ENCODE data around the gene AP2A2.

The AP2A2 gene

DNA sequence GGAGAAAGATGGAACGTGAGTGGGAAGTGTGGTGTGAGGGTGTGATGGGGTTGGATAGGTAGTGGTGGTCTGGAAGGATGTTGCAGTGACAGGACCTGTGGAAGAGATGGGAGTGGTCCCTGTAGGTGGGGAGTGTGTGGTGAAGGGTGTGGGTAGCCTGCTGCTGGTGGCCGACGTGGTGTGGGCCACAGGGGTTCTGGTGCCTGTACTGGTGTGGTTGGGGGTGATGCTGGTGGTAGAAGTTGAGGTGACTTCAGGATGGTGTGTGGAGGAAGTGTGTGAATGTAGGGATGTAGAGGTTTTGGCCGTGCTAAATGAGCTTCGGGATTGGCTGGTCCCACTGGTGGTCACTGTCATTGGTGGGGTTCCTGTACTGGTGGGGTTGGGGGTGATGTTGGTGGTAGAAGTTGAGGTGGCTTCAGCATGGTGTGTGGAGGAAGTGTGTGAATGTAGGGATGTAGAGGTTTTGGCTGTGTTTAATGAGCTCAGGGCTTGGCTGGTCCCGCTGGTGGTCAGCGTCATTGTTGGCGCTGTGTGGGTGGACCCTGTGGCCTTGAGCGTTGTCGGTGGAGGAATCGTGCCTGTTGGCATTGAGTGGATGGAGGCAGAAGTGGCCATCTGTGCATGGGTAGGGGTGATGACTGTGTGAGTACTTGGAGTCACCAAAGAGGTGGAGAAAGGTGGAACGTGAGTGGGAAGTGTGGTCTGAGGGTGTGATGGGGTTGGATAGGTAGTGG is 91.8 kb downstream of the AP2A2 start:
- DNase-seq = peak; percentile 66

DNA sequence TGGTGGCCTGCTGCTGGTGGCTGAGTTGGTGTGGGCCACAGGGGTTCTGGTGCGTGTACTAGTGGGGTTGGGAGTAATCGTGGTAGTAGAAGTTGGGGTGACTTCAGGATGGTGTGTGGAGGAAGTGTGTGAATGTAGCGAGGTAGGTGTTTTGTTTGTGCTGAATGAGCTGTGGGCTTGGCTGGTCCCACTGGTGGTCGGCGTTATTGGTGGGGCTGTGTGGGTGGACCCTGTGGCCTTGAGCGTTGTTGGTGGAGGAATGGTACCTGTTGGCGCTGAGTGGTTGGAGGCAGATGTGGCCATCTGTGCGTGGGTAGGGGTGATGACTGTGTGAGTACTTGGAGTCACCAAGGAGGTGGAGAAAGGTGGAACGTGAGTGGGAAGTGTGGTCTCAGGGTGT is 92.4 kb downstream of the AP2A2 start:
- no peak for DNase-seq

DNA sequence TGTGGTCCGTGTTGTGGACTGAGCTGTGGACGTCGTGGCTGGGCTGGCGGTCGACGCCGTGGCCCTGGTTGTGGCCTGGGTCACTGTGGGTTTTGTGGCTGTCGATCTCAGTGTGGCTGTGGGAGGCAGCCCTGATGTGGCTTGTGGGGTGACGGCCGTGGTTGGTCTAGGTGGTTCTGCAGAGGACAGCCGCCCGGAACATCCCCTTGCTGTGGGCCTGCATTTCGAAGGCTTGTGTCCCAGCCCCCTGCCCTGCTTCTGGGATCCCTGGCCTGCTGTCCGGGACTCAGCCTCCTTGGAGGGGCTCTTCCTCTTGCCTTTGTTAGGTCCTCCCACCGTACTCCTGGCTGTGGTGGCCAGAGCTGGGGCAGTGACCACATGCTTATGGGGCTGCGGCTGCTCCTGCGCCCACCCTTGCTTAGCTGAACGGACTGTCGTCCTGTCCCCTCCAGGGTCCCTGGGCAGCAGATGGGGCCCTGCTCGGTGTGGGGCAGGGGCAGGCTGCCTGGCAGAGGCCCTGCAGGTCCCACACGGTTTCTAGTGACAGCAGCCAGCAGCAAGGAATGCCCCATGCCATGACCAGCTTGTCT is 93.7 kb downstream of the AP2A2 start:
- no peak for DNase-seq

DNA sequence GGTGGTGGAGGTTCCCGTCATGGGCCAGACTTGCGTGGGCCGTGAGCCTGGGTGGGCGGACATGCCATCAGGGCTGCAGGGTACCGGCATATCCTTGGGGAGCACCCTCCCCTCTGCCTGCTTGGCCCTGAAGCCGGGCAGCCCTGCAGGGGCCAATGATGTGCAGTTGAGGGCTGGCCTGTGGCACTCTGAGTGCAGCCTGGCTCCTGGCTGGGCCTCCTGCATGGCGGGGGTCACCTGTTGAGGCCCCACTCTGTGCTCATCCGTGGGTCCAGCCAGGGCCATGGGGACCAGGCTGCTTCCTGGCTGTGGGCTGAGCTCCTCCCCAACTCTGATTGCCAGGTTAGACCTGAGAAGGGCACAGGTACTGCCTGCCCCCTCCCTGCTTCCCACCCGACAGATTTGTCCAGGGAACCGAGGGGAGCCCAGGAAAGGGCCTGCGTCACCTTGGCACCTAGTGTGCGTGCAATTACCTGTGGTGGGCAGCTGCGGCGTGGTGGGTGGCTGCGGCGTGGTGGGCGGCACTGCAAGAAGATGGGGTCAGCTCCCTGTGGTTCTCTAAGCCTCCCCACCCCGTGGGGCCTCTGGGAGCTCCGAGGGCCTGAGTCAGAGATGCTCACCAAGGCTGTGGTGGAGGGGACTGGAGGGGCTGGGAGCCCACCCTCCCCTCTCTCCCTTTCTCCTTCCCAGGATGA is 94.7 kb downstream of the AP2A2 start:
- no peak for DNase-seq

DNA sequence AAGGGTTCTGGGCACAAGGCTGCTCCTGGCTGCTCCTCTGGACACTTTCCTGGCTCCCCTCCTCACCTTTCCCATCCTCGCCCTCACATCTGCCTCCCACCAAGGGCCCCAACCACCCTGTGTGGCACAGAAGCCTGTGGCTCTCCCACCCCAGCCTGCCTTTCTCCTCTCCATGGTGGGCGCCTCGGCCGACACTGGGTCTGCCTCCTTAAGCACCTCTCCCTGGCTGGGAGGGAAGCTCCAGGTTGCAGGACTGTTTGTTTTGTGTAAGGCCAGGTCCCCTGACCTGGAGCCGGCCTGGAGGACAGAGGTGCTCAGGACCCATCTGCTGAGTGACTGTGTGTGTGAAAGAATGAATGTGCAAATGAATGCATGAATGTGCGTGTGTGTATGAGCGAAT is 96.7 kb downstream of the AP2A2 start:
- DNase-seq = no peak

DNA sequence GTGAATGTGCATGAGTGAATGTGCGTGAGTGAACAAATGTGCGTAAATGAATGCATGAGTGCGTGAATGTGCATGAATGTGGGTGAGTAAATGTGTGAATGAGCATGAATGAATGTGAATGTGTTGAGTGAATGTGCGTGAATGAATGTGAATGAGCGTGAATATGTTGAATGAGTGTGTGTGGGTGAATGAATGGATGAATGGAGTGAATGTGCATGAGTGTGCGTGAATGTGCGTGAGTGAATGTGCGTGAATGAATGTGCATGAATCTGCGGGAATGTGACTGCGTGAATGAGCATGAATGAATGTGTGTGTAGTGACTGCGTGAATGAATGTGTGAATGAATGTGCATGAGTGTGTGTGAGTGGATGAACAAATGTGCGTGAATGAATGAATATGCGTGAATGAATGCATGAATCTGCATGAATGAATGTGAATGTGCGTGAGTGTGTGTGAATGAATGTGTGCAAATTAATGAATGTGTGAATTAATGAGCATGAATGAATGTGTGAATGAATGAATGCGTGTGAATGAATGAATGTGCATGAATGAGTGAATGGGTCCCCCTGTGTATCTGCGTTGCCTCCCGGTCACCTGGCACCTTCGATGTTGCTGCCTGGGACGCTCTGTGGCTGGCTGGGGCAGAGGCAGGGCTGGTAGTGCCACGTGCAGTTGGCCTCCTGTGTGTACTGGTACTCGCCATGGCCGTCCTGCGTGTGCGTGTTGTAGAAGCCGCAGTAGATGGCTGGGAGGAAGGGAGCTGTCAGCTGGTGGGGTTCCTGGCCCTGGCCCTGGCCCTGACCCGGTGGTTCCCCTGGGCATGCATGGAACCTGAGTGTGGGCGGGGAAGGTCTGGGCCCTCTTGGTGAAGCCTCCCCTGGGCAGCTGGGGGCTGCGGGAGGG is 97.5 kb downstream of the AP2A2 start:
- no peak for DNase-seq

DNA sequence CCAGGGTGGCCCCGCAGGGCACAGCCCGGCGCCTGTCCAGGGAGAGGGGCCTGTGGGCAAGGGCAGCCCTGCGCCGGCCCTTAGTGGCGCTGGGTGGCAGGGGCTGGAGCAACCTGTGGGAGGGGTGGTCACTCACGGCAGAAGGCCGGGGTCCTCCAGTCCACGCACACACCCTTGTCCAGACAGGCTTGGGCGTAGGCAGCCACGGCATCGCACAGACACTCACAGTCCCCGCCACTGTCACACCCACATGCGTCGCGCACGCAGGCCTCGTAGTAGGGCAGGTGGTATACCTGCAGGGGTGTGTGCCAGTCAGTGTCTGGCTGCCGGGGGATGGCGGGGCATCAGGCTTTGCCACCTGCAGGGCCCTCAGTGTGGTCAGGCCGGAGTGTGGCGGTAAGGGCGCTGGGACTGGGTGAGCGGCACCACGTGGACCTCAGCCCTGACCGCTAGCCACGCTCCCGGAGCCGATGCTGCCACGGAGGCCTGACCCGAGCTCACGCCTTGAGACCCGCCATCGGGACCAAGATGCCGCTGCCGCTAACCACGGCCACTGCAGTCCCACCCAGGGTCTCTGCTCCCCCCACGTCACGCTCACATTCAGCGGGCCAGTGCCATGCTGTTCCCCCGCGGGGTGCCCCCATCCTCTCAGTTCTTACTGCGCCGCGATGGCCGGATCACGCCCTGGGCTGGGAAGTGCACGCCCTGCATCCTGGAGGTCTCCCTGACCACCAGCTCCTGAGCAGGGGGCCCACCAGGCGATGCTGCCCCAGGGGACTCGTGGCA is 98.3 kb downstream of the AP2A2 start:
- DNase-seq = no peak

DNA sequence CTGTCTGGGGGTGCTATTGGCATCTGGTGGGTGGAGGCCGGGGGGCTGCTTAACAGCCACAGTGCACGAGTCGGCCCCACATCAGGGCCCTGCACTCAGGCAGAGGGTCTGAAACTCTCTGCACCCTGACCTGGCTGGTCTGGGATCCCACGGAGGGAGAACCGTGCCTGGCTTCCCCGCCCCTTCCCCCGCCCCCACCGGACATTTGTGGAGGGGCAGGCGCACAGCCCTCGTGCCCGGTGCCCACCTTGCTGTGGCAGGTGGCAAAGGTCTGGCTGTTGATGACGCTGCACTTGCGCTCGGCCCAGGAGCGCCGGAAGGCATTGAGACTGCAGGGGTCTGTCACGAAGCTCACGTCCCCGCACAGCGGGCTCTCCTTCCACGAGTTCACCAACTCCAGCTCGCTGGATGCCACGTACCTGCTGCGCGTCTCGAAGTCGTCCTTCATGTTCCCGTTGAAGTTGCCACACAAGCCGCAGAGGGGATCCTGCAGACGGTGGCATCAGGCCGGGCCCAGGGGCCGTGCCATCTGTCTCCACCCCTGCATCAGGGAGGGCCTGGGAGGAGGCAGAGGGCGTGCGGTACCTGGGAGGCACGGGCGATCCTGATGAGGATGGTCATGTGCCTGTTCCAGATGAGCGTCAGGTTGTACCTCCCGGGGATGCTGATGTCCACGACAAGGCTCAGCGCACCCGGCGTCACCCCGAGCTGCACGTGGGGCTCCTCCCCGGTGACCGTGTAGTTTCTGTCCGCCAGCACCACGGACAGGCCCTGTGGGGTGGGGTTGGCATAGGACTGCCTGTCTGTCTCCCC is 99.1 kb downstream of the AP2A2 start:
- no peak for DNase-seq

DNA sequence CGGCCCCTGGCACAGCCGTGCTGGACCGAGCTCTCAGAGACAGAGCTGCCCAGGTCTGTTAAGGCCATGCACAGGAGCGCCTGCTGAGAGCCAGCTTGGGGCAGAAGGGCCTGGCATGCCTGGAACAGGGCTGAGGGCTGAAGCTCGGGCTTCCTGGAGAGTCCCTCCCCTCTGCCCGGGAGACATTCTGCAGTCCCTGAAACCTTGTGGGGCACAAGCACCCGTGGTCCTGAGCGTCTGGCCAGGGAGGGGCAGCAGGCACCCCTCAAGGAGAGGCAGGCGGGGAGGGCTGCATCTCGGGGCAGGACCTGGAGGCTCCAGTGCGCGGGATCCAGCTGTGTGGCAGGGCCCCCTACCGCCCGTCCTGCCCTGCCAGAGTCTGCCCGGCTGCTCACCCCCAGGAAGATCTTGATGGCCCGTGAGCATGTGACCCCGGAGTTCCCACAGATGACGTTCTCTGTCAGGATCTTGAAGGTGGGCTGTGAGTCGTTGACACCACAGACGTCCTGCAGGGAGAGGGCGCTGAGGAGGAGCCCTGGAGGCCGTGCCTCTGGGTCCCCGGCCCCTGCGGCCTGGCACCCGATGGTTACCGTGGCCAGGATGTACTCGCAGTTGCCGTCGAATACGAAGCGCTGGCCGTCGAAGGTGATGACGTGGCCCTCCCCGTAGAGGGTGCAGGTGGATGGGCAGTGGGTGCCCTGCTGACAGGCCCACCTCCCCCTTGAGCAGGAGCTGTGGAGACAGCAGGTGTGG is 99.9 kb downstream of the AP2A2 start:
- no peak for DNase-seq

DNA sequence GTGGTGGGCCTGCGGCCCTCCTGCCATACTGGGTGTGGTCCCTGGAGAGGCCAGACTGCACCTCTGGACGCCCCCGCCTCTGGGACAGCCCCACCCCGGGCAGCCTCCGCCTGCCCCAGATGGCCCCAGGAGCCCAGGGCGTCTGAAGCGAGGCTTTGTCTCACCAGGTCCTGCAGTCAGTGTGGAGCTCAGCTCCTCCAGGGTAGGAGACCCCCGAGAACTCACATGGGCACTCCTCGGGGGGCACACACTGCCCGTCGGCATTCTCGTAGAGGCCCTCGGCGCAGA is 100.4 kb downstream of the AP2A2 start:
- DNase-seq = no peak

DNA sequence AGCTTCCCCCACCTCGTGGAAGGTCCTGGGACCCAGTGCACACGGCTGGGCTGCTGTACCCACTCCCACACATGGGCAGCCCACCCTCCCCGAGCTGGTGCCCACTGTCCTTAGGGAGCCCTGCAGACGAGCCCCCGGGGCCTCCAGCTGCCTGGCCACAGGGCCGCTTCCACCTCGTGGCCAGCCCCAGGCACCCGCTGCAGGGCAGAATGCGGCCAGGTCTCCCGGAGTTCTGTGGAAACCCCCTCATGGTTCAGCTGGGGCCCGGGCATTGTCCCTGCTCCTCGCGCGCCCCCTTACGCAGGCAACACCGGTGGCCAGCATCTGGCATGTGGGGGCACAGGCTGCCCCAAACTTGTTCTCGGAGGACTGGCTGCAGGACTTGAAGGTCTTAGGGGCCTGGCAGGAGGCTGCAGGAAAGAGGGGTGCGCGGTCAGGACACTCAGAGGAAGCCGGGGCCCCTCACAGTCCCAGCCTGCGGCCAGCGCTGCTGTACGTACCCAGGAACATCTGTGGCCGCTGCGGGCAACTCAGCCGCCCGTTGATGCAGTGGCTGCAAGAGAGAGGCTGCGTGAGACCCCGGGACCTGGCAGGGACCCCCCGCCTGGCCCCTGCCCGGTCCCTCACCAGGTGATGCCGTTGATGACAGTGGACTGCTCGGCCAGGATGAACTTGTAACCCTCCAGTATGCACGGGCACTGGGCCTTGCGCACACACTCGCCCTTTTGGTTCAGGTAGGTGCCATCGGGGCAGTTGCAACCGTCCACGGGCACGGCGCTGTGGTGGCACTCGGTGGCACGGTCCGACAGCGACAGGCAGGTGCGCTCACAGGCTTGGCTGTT is 101.2 kb downstream of the AP2A2 start:
- no peak for DNase-seq

DNA sequence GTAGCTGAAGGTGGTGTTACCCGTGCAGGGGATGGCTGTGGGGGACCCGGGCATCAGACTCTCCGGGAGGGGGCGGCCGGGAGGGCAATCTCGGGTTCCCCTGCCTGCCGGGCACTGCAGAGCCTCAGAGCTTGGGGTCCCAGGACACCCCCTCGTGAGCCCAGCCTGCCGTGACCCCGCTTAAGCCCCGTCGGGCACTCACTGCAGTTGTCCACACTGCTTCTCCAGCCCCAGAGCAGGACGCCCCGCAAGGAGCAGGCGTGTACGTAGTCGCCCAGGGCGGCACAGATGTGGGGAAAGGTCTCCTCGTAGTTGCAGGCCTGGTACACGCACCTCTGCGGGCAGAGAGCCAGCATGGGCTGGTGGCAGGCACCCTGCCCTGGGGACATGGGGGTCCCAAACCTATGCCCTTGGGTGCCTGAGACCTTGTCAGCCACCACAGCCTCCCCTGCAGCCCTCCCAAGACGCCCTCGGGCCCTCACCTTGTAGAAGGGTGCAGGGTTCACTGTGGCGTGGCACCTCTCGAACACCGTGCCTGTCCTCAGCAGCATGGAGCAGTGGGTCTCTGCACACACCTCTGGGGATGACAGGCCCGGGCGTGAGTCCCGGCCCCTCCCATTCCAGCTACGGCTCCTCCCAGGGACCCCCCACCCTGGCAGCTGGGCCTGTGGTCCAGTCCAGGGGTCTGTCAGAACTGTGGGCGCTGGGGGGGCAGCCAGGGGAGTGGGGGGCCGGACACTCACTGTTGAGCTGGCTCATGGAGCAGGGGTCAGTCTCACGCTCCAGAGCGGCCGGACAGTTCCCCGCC is 102.0 kb downstream of the AP2A2 start:
- no peak for DNase-seq

DNA sequence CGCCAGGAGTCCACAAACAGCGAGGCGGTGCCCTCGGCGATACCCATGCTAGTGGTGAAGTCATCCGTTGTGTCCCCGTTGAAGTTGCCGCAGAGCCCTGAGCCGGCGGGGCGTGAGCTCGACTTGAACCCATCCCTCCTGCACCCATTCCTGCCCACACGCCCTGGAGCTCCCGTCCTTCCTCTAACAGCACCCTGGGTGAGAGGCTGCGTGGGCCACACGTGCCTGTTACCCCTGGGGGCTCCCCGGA is 102.5 kb downstream of the AP2A2 start:
- no peak for DNase-seq

DNA sequence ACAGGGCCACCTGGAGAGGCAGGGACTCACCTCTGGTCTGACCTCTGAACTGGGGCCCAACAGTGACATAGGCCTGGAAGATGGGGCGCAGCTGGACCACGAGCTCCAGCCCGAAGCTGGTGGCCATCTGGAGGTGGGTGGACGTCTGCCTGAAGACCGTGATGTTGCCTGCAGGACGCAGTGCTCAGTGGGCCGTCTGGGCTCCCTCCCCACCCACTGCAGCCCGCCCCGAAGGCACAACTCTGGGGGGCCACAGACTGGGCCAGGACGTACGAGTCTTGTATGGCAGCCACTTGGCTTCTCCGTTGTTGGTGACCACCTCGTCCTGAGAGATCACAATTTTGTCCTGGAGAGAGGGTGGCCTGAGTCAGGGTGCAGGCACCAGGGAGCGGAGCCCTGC is 102.9 kb downstream of the AP2A2 start:
- no peak for DNase-seq

DNA sequence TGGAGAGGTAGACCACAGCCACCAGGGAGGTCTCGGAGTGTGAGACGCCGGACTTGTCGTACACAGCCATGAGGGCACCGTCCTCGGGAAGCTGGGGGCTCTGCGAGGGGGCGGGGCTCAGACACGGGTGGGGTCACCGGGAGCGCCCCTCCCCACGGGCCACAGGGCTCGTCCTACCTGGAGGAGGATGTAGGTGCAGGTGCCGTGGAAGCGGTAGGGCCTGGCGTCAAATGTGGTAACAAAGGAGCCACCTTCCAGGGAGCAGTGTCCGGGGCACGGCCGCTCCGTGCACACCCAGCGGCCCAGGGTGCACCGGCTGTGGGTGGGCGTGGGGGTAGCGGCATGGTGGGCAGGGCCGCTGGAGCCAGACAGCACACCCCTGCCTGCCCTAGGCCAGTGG is 103.4 kb downstream of the AP2A2 start:
- DNase-seq = no peak

DNA sequence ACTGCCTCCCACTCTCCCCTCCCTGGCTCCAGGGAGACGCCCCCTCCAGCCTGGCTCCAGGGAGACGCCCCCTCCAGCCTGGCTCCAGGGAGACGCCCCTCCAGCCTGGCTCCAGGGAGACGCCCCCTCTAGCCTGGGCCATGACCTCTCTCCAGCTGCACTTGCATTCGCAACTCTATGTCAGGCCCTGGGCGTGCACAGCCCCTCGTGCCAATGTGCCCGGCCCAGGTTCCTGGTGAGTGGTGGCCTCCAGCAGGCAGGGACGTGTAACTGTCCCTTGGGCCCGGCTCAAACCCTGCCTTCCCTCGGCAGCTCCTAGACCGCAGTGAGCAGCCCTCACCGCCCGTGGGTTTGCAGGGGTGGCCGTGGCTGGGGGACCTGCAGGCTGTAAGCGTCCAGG is 104.0 kb downstream of the AP2A2 start:
- no peak for DNase-seq

DNA sequence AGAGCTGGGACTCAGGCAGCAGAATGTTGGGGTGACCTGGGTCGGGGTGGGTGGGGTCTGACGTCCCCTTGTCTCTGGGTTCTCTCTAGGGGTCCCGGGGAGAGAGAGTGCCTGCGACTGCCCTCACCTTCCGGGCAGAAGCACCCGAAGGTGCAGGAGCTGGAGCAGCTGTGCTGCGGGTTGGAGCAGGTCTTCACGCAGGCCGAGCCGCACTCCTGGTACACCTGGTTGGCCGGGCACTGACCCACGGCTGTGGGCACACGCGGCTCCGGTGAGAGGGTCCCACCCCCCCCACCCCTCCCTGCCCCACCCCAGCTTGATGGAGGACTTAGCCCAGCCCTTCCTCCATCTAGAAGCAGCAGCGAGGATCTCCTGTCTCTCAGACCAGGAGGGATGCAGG is 104.4 kb downstream of the AP2A2 start:
- no peak for DNase-seq

DNA sequence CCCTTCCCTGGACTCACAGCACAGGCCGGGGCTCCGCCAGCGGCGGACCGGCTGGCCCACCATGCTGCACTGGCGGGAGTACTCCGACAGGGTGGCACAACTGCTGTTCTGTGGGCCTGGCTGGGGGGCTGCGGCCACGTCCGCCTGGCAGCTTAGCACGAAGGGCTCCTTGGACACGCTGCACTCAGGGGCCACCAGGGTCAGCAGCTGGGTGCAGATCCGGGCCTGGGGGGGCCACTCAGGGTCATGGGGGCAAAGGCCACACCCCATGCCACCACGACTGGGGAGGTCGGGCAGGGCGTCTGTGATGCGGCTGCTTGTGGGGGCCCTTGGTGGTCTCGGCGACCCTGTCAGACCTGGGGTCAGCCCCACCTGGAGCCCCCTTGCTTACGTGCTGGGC is 104.9 kb downstream of the AP2A2 start:
- no peak for DNase-seq

DNA sequence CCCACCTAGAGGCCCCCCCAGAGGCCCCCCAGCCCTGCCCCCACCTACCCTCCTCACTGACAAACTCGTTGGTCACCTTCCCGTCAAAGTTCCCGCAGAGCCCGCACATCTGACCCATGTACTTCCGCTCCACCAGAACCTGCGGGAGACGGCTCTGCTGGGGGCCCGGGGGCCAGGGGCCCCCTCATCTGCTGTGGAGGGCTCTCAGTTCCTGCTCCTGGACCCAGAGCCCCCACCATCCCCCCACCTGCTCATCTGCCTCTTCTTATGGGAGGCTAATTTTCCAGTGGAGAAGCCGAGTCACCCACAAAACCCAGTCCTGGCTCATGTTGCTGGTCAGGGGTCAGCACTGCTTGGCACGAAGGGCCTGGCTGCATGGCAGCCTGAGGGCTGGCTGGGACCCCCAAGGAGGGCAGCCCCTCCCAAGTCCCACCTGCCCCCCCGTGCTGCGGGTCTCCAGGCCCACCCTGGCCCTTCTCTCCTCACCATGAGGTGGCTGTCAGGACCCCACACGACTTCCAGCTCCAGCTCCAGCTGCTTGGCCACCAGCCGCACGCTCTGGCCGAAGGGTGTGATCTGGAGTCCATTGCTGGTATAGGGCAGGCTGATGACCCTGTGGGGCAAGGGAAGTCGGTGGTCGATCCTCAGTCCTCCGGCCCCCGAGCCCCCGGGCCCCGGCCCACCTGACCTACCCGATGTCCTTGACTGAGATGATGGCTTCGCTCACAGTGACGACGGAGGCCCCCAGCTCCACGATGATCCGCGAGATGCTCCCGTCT is 105.6 kb downstream of the AP2A2 start:
- no peak for DNase-seq
